CD4-positive, alpha-beta T cell (primary cell): ENCODE results near the gene CGREF1. TPM values are rescaled to one million over a fixed set of nuclear protein-coding genes. Genes with fewer than 3 reads are reported as not detected.

ENCODE experiments used
- ATAC-seq: fragments of 200-7000 bp; cut with Tn5 transposase; one replicate; pipeline ENCODE4 v1.10.0; 2022; ENCODE audit warnings: mild to moderate bottlenecking; ENCODE audit not compliant: poor library complexity
- CTCF ChIA-PET: fragments of 350-600 bp; sonication (Branson Sonifier 250); formaldehyde crosslinking; loops from one replicate; lab custom pipeline; 2021; ENCODE audit warnings: antibody characterized with exemption, inconsistent platforms; lab: Charles Lee
- POLR2A ChIA-PET: fragments of 350-600 bp; sonication (Branson Sonifier 250); formaldehyde crosslinking; loops from one replicate; lab custom pipeline; 2021; ENCODE audit warnings: antibody characterized with exemption, inconsistent platforms; lab: Charles Lee
- DNase-seq, 14 experiments: peaks; one replicate each; pipeline ENCODE4 v3.0.0-alpha.2; 2013 to 2020; ENCODE audit warnings: mixed read lengths in 2 of 14
- H3K27ac ChIP-seq, 2 donors: one replicate each; pipeline versions ENCODE4 v1.5.1 to v1.7.0; 2013; ENCODE audit warnings: low read length in 2 of 2, low read depth in 1 of 2, mild to moderate bottlenecking in 1 of 2
- H3K27me3 ChIP-seq, 2 experiments: 1 replicate in 1 of 2; 2 replicates in 1 of 2; pipeline versions ENCODE4 v1.6.1 to v1.7.0; 2013; ENCODE audit warnings: low read length in 2 of 2, control low read depth in 1 of 2, mild to moderate bottlenecking in 1 of 2, moderate library complexity in 1 of 2; ENCODE audit not compliant: insufficient read depth in 2 of 2, control insufficient read depth in 1 of 2
- H3K36me3 ChIP-seq: one replicate; pipeline ENCODE4 v1.6.1; 2013; ENCODE audit warnings: low read length, control low read depth; ENCODE audit not compliant: insufficient read depth
- H3K4me1 ChIP-seq: one replicate; pipeline ENCODE4 v1.6.1; 2013; ENCODE audit warnings: low read length, control low read depth; ENCODE audit not compliant: insufficient read depth
- H3K4me3 ChIP-seq: one replicate; pipeline ENCODE4 v1.5.1; 2013; ENCODE audit warnings: mild to moderate bottlenecking, low read length, moderate library complexity
- H3K9me3 ChIP-seq, 2 experiments: 1 replicate in 1 of 2; 2 replicates in 1 of 2; pipeline versions ENCODE4 v1.6.1 to v1.7.0; 2013; ENCODE audit warnings: low read length in 2 of 2, mild to moderate bottlenecking in 2 of 2, control low read depth in 1 of 2, moderate library complexity in 1 of 2; ENCODE audit not compliant: control insufficient read depth in 1 of 2, insufficient read depth in 1 of 2
- H3K27ac Mint-ChIP-seq: one replicate; pipeline ENCODE4 v1.8.0; 2020; ENCODE audit warnings: mixed read lengths
- H3K27me3 Mint-ChIP-seq: one replicate; pipeline ENCODE4 v1.8.0; 2021; ENCODE audit warnings: mixed read lengths
- H3K36me3 Mint-ChIP-seq: one replicate; pipeline ENCODE4 v1.8.0; 2021; ENCODE audit warnings: low read depth, mixed read lengths
- H3K4me1 Mint-ChIP-seq: one replicate; pipeline ENCODE4 v1.8.0; 2021; ENCODE audit warnings: low read depth, mixed read lengths
- H3K4me3 Mint-ChIP-seq: one replicate; pipeline ENCODE4 v1.8.0; 2020; ENCODE audit warnings: mild to moderate bottlenecking, mixed read lengths
- H3K9me3 Mint-ChIP-seq: one replicate; pipeline ENCODE4 v1.8.0; 2020; ENCODE audit warnings: mixed read lengths
- CTCF ChIP-seq: fragments of 200-600 bp; IDR thresholded peaks from one replicate; pipeline ENCODE4 v1.8.0; 2022; ENCODE audit warnings: antibody characterized with exemption, mild to moderate bottlenecking
- intact Hi-C, 2 experiments: fragments of 100-400 bp; cut with DNase I in 1 of 2; cut with micrococcal nuclease in 1 of 2; formaldehyde crosslinking; loops; one replicate each; pipeline versions ENCODE4 v1.15.1 to v1.9.0; 2023 to 2025; cut with DNase I, micrococcal nuclease
- total RNA-seq, 174 experiments: library from RNA in 2 of 174; stranded (reverse) in 2 of 174; gene quantifications; one replicate each; pipeline ENCODE4 v1.2.3 and lab custom pipeline; 2021 to 2026

Gene CGREF1
- total RNA-seq, 2 experiments from 2014 or later = not detected

GRCh38 chr2:27152102-27152795 lies 33.3 kb upstream of the CGREF1 start:
- DNase-seq = no peak
- Mint-ChIP-seq H3K36me3 (no peaks in the 10 kb centered on the region), H3K27me3 (peaks cover 4% of the 10 kb centered on the region), H3K9me3 (no peaks in the 10 kb centered on the region), H3K4me3 (no peak overlapping the region), H3K27ac (no peak overlapping the region), H3K4me1 (no peaks in the 10 kb centered on the region)
- no peak for ATAC-seq
- intact Hi-C loops = loop anchor here in 1 of 2 experiments (5.0 kb wide), 1 partner anchor 45 kb away; no protein-coding TSS in a partner anchor
- peaks cover 0 to 4% of the 10 kb centered on the region in 2 experiments for H3K27me3 ChIP-seq
- no peaks in the 10 kb centered on the region for H3K36me3 ChIP-seq
- no peak overlapping the region for H3K27ac ChIP-seq
- no peaks in the 10 kb centered on the region for H3K9me3 ChIP-seq
- no peak for TF ChIP-seq CTCF
- no peaks in the 10 kb centered on the region for H3K4me1 ChIP-seq
- POLR2A ChIA-PET = interaction anchor here (1.2 kb wide), 1 partner anchor 101 kb away, joined by 3 read pairs; the partner anchor contains the start of gene AGBL5
- H3K4me3 ChIP-seq = no peak overlapping the region
- CTCF ChIA-PET = no interaction called here

GRCh38 chr2:27150639-27151230 lies 31.8 kb upstream of the CGREF1 start:
- Mint-ChIP-seq H3K9me3 (no peaks in the 10 kb centered on the region), H3K4me3 (no peak overlapping the region), H3K36me3 (no peaks in the 10 kb centered on the region), H3K27me3 (peaks cover 14% of the 10 kb centered on the region), H3K27ac (no peak overlapping the region), H3K4me1 (no peaks in the 10 kb centered on the region)
- Histone ChIP-seq H3K36me3 (no peaks in the 10 kb centered on the region), H3K4me1 (no peaks in the 10 kb centered on the region), H3K4me3 (no peak overlapping the region), H3K27me3 (peaks cover 0 to 4% of the 10 kb centered on the region in 2 experiments), H3K27ac (no peak overlapping the region), H3K9me3 (no peaks in the 10 kb centered on the region)
- intact Hi-C loops = loop anchor here in 1 of 2 experiments (5.0 kb wide), 1 partner anchor 47 kb away; no protein-coding TSS in a partner anchor
- TF ChIP-seq CTCF = no peak
- DNase-seq = no peak
- ATAC-seq = no peak
- ChIA-PET POLR2A (interaction anchor here (0.6 kb wide), 1 partner anchor 292 kb away, joined by 3 read pairs; no protein-coding TSS in a partner anchor), CTCF (no interaction called here)

- Histone ChIP-seq H3K4me3 (no peak overlapping the region), H3K27ac (no peak overlapping the region), H3K27me3 (peaks cover 0 to 4% of the 10 kb centered on the region in 2 experiments), H3K4me1 (no peaks in the 10 kb centered on the region), H3K9me3 (no peaks in the 10 kb centered on the region), H3K36me3 (no peaks in the 10 kb centered on the region)
- intact Hi-C loops = loop anchor here in 1 of 2 experiments (5.0 kb wide), 2 partner anchors 37 to 48 kb away; no protein-coding TSS in a partner anchor
- H3K9me3 Mint-ChIP-seq = no peaks in the 10 kb centered on the region
- no peaks in the 10 kb centered on the region for H3K36me3 Mint-ChIP-seq
- no peak for TF ChIP-seq CTCF
- ATAC-seq = no peak
- no peak overlapping the region for H3K4me3 Mint-ChIP-seq
- ChIA-PET CTCF (no interaction called here), POLR2A (interaction anchor here (0.6 kb wide), 1 partner anchor 292 kb away, joined by 3 read pairs; no protein-coding TSS in a partner anchor)
- no peaks in the 10 kb centered on the region for H3K4me1 Mint-ChIP-seq
- no peak overlapping the region for H3K27ac Mint-ChIP-seq
- no peak for DNase-seq
- peaks cover 17% of the 10 kb centered on the region for H3K27me3 Mint-ChIP-seq
These were observed 30.9 kb upstream of the CGREF1 start for GRCh38 chr2:27149570-27150405.
